Glutamatergic neuron (in vitro differentiated cells): Measurements from ENCODE around the gene INMT. TPM values are rescaled to one million over a fixed set of nuclear protein-coding genes. Genes with fewer than 3 reads are reported as not detected.

Experiments
- DNase-seq: peaks from one replicate; pipeline ENCODE4 v3.0.0; 2022
- H3K27ac Mint-ChIP-seq: one replicate; pipeline ENCODE4 v1.8.0; 2020; ENCODE audit warnings: mild to moderate bottlenecking, mixed read lengths, inconsistent platforms; ENCODE audit not compliant: unreplicated experiment
- H3K27me3 Mint-ChIP-seq: one replicate; pipeline ENCODE4 v1.8.0; 2020; ENCODE audit warnings: mild to moderate bottlenecking, moderate library complexity, mixed read lengths, inconsistent platforms; ENCODE audit not compliant: unreplicated experiment
- H3K36me3 Mint-ChIP-seq: one replicate; pipeline ENCODE4 v1.8.0; 2020; ENCODE audit warnings: mild to moderate bottlenecking, mixed read lengths, inconsistent platforms; ENCODE audit not compliant: unreplicated experiment
- H3K4me1 Mint-ChIP-seq: one replicate; pipeline ENCODE4 v1.8.0; 2020; ENCODE audit warnings: mild to moderate bottlenecking, low read depth, mixed read lengths, inconsistent platforms; ENCODE audit not compliant: unreplicated experiment
- H3K4me3 Mint-ChIP-seq: one replicate; pipeline ENCODE4 v1.8.0; 2020; ENCODE audit warnings: mild to moderate bottlenecking, mixed read lengths, inconsistent platforms; ENCODE audit not compliant: unreplicated experiment
- H3K9me3 Mint-ChIP-seq: one replicate; pipeline ENCODE4 v1.8.0; 2020; ENCODE audit warnings: mild to moderate bottlenecking, moderate library complexity, mixed read lengths, inconsistent platforms; ENCODE audit not compliant: unreplicated experiment
- total RNA-seq: library from RNA; stranded (reverse); fragmentation: NEBNext Ultra II Directional; extraction: Animal tissue kit (Norgen Biotek cat#: 25700); gene quantifications from one replicate; pipeline ENCODE4 v1.2.1, GENCODE V29; 2021; ENCODE audit not compliant: unreplicated experiment
- TF ChIP-seq, protein P1 (sequence below): fragments of 200-600 bp; sonication (generic); IDR thresholded peaks from one replicate; pipeline ENCODE4 v1.5.0; 2021; ENCODE audit not compliant: partially characterized antibody, unreplicated experiment

INMT gene
- total RNA-seq, 1 donor from 2014 or later, result 1.7 TPM

DNA sequence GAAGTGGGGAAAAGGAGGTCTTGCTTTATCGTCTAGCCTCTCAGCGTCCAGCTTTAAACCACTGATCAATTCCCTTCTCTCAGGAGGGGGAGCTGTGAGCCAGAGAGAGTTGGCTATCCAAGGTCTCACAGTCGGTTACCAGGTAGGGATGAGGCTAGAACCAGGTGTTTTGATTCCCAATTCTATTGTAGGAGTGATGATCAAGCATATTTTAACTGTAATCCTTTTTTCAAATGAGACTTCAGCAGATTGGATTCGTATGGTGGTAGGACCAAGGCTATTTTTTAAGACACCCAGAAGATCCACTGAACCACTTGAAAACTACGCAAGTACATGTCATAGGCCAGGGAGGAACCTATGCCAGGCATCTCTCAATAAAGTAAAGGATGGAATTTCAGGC lies 27.6 kb downstream of the INMT start:
- no peaks in the 10 kb centered on the region for H3K4me1 Mint-ChIP-seq
- peaks cover 2% of the 10 kb centered on the region for H3K27me3 Mint-ChIP-seq
- no peaks in the 10 kb centered on the region for H3K36me3 Mint-ChIP-seq
- DNase-seq, result no peak
- TF ChIP-seq, protein P1, sequence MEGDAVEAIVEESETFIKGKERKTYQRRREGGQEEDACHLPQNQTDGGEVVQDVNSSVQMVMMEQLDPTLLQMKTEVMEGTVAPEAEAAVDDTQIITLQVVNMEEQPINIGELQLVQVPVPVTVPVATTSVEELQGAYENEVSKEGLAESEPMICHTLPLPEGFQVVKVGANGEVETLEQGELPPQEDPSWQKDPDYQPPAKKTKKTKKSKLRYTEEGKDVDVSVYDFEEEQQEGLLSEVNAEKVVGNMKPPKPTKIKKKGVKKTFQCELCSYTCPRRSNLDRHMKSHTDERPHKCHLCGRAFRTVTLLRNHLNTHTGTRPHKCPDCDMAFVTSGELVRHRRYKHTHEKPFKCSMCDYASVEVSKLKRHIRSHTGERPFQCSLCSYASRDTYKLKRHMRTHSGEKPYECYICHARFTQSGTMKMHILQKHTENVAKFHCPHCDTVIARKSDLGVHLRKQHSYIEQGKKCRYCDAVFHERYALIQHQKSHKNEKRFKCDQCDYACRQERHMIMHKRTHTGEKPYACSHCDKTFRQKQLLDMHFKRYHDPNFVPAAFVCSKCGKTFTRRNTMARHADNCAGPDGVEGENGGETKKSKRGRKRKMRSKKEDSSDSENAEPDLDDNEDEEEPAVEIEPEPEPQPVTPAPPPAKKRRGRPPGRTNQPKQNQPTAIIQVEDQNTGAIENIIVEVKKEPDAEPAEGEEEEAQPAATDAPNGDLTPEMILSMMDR, result no peak
- H3K4me3 Mint-ChIP-seq, result no peak overlapping the region
- H3K9me3 Mint-ChIP-seq, result no peaks in the 10 kb centered on the region
- H3K27ac Mint-ChIP-seq, result no peak overlapping the region

DNA sequence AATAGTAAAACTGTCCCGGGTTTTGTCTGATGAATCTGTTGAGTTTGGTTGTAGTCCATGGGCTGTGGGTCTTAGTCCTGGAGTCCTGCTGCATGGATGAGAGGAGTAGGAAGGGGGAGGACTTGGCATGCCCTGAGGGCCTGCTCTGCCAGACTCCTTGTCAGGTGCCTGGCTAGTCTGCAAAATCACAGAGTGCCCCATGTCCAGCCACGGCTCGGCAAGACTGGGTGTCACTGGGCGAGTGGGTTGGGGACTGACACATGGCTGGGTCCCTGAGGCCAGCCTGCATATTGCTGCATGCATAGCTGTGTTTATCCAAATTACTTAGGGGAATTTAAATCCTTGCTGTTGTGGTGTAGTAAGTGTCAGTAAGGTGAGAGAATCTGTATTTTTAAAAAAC lies 29.0 kb downstream of the INMT start:
- Mint-ChIP-seq H3K36me3 (no peaks in the 10 kb centered on the region), H3K27me3 (peaks cover 2% of the 10 kb centered on the region), H3K27ac (no peak overlapping the region), H3K9me3 (no peaks in the 10 kb centered on the region), H3K4me3 (no peak overlapping the region), H3K4me1 (no peaks in the 10 kb centered on the region)
- TF ChIP-seq, protein P1, result no peak
- DNase-seq, result no peak

DNA sequence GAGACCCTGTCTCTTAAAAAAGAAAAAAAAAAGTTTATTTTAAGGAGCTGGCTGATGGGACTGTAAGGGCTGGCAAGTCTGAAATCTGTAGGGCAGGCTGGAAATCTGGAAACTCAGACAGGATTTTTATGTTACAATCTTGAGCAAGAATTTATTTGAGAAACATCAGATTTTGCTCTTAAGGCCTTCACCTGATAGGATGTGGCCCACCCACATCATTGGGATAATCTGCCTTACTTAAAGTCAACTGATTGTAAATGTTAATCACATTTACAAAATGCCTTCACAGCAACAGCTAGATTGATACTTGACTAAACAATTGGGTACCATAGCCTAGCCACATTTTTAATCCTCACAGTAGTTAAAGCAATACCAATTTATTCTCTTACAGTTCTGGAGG lies 30.8 kb downstream of the INMT start:
- Mint-ChIP-seq H3K36me3 (no peaks in the 10 kb centered on the region), H3K27me3 (peaks cover 1% of the 10 kb centered on the region), H3K27ac (no peak overlapping the region), H3K4me1 (no peaks in the 10 kb centered on the region), H3K4me3 (no peak overlapping the region), H3K9me3 (peaks cover 2% of the 10 kb centered on the region)
- TF ChIP-seq, protein P1, result no peak
- no peak for DNase-seq

DNA sequence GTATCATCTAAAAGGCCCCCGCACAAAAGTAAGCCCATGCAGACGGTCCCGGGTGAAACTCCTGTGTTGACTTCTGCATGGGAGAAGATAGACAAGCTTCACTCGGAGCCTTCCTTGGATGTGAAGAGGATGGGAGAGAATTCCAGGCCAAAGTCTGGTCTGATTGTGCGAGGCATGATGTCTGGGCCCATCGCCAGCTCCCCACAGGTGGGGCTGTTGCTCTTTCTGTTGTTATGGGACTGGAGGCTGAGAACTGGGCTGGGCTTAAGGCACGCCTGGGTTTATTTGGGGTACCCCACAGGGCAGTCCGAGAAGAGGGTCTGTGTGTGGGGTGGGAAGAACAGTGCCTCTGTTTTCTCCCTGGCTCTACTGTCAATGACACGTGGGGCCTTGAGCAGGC lies 33.9 kb downstream of the INMT start:
- no peaks in the 10 kb centered on the region for H3K4me1 Mint-ChIP-seq
- H3K27me3 Mint-ChIP-seq, result peaks cover 1% of the 10 kb centered on the region
- TF ChIP-seq, protein P1, result no peak
- H3K9me3 Mint-ChIP-seq, result peaks cover 2% of the 10 kb centered on the region
- H3K4me3 Mint-ChIP-seq, result no peak overlapping the region
- H3K27ac Mint-ChIP-seq, result no peak overlapping the region
- H3K36me3 Mint-ChIP-seq, result no peaks in the 10 kb centered on the region
- DNase-seq, result no peak

DNA sequence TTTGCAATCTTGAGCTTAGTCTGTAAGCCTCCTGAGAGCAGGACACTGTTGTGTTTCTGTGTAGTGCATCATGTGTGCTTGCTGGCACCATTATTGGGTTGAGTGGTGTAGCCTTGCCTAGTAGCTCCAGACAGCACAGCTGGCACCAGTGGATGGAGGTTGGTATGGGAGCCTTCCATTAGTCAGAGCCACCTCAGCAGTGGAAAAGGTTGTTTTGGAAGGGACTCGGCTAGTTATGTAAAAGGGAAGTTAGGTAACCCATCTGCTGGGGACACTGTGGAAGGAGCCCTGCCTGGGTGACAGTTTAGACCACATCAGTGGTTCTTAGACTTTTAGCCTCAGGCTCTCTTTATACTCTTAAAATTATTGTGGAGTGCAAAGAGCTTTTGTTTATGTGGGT lies 35.6 kb downstream of the INMT start:
- H3K4me1 Mint-ChIP-seq, result no peaks in the 10 kb centered on the region
- no peak overlapping the region for H3K4me3 Mint-ChIP-seq
- TF ChIP-seq, protein P1, result no peak
- H3K9me3 Mint-ChIP-seq, result peaks cover 2% of the 10 kb centered on the region
- H3K36me3 Mint-ChIP-seq, result no peaks in the 10 kb centered on the region
- peaks cover 1% of the 10 kb centered on the region for H3K27me3 Mint-ChIP-seq
- DNase-seq, result no peak
- H3K27ac Mint-ChIP-seq, result no peak overlapping the region
